ENCODE data around the gene CEACAM3.

Gene CEACAM3

DNA sequence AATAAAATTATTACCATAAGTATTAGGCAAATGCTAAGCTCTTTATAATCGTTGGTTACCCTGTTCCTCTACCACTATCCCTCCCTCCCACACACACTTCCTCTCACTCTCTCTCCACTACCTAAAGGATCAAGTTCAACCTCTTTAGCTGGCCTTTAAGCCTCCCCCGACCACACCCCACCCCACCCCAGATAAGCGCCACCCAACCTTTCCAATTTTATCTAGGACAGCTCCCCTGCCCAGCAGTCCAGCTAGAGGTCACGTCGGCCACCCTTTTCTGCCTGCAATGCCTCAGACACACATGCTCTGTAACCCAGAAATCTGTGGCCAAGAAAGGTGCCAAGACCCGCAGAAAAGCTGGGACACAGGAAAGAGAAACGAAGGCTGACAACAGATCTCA lies 47.0 kb downstream of the CEACAM3 start:
- in situ Hi-C loops (cut with MboI; ENCODE audit: low sequenced_read_pairs) = no loop called here

DNA sequence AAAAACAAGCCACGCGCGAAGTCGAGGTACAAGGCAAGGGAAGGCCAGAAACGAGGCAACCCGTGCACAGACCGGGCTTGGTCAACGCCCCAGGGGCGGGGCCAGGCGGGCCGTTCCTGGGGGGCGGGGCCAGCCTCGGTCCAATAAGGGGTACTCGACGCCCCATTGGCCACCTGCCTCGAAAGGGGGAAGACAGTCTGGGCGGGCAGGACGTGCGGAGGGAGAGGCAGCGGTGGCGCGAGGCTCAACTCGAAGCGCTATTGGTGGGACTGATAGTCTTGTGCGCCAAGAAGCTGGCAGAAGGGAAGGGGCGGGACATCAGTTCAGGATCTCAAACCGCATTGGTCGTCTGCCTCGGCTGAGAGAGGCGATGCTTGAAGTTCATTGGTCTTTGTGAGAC lies 48.2 kb downstream of the CEACAM3 start, which contains the start of gene LYPD4:
TSS of gene LYPD4 (minus strand) at position 83 of the 400 bp plus-strand sequence. CDS start 5,398 bp downstream, outside the sequence.
- in situ Hi-C loops (cut with MboI; ENCODE audit: low sequenced_read_pairs) = no loop called here

DNA sequence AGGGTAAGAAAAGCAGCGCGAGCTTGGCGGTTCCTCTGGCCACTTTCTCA lies 48.4 kb downstream of the CEACAM3 start, which contains the start of gene DMRTC2:
TSS of gene DMRTC2 (plus strand) at position 42 of the 50 bp plus-strand sequence. CDS start 2,387 bp downstream, outside the sequence.
- in situ Hi-C loops (cut with MboI; ENCODE audit: low sequenced_read_pairs) = no loop called here

DNA sequence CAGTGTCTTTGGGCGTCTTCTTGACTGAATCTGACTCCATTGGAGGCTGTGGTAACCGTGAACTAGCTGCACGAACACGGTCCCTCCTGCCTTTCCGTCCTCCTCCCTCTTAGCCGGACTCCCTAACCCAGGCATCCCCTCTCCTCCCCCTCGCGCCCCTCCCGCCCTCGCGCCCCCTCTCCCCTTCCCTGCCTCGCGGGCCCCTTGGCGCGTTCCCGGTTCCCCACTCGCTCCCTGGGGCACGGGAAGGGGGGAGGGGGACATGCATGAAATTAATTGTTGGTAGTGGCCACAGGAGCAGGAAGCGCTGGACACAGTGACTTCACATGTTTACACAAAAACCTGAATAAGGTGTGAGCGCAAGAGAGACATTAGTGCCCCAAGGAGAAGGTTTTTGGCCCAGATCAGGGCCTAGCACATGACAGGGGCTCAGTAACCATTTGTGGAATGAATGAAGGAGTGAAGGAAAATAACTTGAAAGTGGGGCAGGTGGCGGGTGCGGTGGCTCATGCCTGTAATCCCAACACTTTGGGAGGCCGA lies 48.7 kb downstream of the CEACAM3 start:
- in situ Hi-C loops (cut with MboI; ENCODE audit: low sequenced_read_pairs) = no loop called here

DNA sequence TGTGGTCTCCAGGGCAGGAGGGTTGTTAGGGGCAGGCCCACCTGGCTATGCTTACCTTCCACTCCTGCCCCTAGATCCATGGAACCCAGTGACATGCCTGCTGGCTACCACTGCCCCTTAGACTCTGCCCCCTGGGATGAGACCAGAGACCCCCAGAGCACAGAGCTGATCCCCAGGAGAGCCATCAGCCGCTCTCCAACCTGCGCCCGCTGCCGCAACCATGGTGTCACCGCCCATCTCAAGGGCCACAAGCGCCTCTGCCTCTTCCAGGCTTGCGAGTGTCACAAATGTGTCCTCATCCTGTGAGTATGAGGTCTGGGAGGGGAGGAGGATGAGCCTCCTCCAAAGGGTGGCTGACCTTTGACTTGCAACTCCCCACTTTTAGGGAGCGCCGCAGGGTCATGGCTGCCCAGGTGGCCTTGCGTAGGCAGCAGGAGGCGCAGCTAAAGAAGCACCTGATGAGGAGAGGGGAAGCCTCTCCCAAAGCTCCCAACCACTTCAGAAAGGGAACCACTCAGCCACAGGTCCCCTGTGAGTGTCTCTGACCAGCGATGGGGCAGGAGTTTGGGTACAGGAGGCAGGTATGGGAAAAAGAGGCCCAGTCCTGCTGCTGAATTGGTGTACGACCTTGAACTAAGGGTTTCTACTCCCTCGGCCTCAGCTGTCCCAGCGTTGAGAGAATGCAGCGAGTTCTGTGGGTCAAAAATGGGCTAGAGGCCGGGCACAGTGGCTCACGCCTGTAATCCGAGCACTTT lies 51.1 kb downstream of the CEACAM3 start:
- in situ Hi-C loops (cut with MboI; ENCODE audit: low sequenced_read_pairs) = no loop called here

DNA sequence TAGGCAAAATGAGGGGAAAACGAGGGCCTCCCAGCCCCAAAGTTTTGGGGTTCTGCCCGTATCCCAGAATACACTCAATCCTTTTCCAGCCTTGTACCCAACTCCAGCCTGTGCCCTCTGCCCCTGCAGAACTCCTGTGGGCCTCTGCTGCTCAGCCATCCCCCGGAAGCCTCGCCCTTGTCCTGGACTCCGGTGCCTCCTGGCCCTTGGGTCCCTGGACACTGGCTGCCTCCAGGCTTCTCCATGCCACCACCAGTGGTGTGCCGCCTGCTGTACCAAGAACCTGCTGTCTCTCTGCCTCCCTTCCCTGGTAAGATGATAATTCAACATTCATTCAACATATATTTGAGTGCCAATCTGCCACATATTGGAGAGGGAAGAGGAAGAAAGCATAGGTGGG lies 52.3 kb downstream of the CEACAM3 start:
- in situ Hi-C loops (cut with MboI; ENCODE audit: low sequenced_read_pairs) = no loop called here

DNA sequence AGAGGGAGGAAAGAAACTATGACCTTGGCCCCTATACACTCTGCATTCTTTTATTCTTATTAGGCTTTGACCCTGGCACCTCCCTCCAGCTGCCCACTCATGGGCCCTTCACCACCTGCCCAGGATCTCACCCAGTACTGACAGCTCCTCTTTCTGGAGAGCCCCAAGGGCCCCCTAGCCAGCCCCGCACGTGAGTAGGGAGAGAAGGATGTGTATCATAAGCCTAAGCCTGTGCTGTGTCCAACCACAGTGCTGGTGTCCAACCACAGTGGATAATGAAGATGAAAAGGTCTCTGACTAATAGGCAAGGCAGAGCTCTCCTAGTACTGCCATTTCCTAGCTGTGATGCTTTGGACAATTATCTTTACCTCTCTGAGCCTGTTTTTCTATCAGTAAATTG lies 52.7 kb downstream of the CEACAM3 start:
- in situ Hi-C loops (cut with MboI; ENCODE audit: low sequenced_read_pairs) = no loop called here

DNA sequence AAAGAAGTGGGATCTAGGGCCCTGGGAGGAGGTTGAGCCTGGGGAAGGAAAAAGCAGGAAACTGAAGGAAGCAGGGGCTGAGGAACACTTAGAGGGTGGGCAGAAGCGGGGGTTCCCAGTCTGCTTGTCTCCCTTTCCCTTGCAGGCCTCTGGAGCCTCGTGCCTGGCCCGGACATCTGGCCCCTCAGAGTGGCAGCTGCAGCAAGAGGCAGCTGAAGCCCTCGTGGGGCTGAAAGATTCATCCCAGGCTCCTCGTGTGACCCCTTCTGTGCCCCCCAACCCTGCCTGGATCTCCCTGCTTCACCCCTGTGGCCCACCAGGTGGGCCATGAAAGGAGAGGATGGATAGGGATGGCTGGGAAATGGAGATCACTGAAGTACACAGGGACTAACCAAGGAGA lies 54.0 kb downstream of the CEACAM3 start:
- in situ Hi-C loops (cut with MboI; ENCODE audit: low sequenced_read_pairs) = no loop called here

DNA sequence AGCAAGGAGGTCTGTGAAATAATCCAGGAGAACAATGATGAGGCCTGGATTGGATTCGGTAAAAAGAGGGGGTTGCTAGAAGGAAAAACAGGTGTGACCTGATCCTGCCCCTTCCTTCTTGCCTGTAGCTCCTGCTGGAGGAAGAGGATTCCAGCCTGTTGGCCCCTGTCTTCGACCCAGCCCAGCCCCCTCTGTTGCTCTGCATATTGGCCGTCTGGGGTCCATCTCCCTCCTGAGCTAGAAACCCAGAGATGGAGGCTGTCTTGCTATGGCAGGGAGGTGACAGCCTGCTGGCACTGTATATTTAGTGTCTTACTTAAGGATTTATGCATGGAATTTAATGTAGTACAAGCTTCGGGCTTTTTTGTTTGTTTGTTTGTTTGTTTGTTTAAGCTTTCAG lies 55.1 kb downstream of the CEACAM3 start:
- in situ Hi-C loops (cut with MboI; ENCODE audit: low sequenced_read_pairs) = no loop called here

DNA sequence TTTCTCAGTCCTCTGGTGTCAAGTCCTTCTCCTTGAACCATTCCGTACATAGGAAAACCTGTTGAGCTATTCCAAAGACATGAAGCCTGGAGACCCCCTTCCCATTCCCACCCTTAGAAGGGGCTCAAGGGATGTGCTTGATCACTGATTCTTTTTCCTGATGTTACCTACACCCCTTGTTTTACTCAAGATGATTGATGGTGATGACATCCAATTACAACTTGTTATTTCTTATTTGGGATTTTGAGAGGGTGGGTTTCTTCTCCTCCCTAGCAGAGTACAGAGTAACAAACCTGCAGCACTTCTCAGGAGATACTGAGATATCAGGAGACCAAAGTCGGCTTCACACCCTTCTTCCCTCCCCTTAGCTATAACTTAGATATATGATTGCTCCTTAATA lies 57.0 kb downstream of the CEACAM3 start:
- in situ Hi-C loops (cut with MboI; ENCODE audit: low sequenced_read_pairs) = no loop called here

DNA sequence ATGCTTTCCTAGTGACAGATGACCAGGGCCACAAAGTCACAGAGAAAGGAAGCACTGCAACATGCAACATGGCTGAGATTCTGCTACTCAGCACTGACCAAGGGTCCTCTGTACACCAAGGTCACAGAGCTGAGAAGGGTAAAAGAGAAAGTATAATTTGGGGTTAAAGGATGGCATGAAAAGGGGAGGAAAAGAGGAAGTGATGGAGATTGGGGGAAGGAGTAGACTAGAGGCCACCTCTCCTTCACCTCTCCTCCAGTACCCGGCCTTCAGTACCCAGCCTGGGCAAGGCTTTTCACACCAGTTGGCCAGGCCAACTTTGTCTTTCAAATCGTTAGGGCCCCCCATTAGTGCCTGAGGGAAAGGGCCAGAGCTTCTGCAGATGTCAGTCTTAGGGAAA lies 57.4 kb downstream of the CEACAM3 start:
- in situ Hi-C loops (cut with MboI; ENCODE audit: low sequenced_read_pairs) = no loop called here

DNA sequence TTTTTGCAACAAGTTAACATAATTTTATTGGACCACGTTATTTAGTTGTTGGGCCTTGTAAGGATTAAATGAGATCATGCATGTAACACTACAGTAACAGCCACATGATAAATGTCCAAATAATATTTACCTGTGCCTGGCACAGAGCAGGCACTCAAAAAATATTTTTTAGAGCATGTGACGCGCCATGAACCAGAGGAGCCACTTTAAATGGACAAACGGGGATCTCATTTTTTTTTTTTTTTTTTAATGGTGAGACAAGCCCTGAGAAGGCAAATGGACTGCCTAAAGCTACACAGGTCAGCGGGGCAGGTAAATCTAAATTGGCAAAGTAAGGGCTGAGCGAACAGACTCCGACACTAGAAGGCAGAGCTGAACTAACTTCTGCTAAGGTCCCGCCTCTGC lies 62.8 kb downstream of the CEACAM3 start:
- in situ Hi-C loops (cut with MboI; ENCODE audit: low sequenced_read_pairs) = no loop called here

DNA sequence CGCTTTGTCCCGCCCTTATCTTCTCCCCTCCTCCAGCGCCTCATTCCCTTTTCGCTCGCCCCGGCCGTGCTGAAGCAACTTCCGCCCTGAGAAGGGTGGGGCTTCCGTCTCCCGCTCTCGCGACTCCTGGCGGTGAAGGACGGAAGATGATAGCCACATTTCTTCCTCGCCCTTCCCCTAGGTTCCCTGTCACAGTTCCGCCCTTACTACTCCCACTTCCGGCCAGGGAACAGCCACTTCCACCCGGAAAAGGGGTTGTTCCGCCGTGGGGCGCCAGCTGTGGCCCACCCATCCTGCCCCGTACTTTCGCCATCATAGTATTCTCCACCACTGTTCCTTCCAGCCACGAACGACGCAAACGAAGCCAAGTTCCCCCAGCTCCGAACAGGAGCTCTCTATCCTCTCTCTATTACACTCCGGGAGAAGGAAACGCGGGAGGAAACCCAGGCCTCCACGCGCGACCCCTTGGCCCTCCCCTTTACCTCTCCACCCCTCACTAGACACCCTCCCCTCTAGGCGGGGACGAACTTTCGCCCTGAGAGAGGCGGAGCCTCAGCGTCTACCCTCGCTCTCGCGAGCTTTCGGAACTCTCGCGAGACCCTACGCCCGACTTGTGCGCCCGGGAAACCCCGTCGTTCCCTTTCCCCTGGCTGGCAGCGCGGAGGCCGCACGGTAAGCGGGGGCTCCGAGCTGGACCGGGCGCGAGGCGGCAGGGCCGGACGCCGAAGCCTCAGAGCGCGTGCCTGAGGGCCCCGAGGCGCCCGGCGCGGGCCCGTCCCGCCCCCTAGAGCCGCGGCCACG lies 63.4 kb downstream of the CEACAM3 start, which contains the start of gene RPS19:
TSS of gene RPS19 (plus strand) at position 638 of the 801 bp plus-strand sequence. CDS start 520 bp downstream, outside the sequence.
- in situ Hi-C loops (cut with MboI; ENCODE audit: low sequenced_read_pairs) = loop anchor here (5.0 kb wide), 1 partner anchor 87 kb away; no protein-coding TSS in a partner anchor

DNA sequence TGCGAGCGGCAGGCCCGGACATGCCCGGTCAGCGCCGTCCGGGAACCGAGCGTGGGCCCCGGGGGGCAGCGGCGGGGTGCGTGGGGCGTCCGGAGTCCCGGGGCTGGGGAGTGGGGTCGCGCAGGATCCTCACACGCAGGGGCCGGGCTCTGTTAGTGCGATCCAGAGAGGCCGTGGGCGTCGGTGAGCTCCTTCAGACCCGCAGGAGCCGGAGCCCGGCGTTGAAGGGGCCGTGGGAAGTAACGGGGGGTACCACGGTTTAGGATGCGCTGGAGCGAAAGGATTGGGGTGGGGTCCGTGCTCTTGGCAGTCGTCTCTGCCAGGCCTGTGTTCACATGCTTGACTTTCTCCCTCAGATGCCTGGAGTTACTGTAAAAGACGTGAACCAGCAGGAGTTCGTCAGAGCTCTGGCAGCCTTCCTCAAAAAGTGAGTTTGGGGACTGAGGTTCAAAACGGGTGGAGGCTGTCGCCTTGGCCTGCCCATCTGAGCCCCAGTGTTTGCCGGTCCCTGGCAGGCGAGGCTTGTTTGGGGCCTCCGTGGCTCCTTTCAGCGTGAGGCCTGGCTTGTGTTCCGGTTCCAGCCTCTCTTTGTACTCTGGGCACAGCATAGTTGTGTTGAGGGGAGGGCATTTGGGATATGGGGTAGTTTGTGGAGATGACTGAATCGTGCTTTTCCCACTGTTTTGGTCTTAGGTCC lies 64.2 kb downstream of the CEACAM3 start:
- in situ Hi-C loops (cut with MboI; ENCODE audit: low sequenced_read_pairs) = loop anchor here (5.0 kb wide), 1 partner anchor 87 kb away; no protein-coding TSS in a partner anchor
